ENCODE data around the gene UVSSA.
"Not testable (repeated sequence)": the region's sequence is repeated elsewhere in the genome, so short reads cannot be mapped to it uniquely, and the experiment has no call there.

Gene UVSSA

DNA sequence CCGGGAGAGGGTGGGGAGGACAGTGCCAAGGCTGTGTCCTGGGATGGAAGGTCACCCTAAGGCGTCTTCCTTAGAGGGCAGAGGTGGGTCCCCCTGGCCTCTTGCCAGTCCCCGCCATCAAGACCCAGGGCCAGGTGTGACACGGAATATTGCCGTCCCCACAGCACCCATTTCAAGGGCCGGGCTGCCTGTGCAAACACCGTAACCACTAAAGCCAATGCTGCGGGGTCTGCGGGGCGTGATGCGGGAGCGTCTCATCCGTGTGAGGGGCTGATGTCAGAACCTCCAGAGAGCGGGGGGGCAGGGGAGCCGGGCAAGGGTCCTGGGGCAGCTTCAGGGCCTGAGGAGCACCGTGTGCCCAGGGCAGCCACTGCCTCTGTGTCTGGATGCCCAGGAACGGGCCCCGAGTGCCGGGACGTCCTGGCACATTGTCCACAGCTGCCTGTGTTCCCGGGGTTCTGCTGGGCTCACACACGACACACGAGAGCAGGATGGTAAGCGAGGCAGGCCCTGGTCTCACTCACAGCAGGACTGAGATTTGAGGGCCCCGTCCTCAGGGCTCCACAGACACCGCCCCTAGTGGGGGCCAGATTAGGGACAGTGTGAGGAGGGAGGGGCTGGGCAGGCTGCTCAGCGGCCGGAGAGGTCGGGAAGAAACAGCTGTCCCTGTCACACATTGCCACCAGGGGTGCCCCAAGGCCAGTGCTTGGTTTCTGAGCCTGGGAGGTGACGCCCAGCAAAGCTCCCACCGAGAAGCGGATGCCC, 30.0 kb downstream of the UVSSA start:
- no peak for DNase-seq (ENCODE audit: low spot score)

DNA sequence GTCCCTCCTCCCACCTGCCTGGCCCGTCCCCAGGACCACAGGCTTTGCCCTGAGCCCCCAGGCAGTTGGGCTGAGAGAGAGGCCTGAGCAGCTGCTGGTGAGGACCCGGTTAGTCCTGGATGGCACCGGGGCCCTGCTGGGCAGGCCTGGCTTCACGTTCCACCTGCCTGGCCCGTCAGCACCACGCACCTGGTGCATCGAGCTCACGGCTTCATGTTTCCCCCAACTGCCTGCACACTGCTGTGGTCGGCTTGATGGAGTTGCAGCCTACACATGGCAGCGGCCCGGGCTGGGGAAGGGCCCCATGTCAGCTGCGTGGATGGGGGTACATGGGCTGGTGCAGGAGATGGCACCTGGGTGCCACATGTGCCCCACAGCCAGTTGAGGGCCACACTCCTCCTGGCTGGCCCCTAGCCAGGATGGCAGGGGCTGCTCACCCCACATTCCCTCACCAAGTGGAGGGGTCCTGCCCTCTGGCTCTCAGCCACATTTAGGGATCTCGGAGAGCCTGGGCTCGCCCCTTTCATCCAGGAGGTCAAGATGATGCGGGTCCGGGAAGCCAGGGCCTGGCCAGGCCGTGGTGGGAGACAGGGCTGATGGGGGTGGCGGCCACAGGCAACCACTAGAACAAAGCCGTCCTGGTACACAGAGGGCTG, 30.7 kb downstream of the UVSSA start:
- no peak for DNase-seq (ENCODE audit: low spot score)

DNA sequence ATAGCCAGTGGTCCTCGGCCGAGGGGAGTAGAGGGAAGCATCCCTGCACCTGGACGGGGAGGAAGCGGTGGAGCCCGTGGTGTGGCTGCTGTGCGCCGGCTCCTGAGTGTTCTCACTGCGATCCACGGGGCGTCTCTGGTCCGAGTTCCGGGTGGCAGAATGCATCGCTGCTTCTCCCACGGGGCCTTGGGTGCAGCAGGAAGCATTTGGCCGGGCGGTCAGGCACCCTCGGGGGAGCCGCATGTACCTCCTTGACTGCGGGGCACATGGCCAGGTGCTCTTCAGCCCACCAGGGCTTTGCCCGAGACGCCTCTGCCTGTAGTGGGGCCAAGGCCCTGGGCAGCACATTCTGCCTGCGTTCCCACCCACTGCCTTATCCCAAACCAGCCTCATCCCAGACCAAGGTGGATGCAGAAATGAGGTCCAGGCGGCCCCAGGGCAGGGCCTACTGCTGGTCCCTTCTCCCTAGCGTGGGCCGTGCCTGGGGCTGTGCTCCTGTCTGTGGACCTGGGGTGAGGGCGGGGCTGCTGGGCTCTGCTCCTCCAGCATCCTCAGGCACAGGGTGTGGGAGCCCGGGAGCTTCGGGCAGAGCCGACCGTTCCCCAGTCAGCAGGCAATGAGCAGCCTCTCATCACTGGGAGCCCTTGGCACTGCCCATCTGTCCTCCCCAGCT, 31.7 kb downstream of the UVSSA start:
- no peak for DNase-seq (ENCODE audit: low spot score)

DNA sequence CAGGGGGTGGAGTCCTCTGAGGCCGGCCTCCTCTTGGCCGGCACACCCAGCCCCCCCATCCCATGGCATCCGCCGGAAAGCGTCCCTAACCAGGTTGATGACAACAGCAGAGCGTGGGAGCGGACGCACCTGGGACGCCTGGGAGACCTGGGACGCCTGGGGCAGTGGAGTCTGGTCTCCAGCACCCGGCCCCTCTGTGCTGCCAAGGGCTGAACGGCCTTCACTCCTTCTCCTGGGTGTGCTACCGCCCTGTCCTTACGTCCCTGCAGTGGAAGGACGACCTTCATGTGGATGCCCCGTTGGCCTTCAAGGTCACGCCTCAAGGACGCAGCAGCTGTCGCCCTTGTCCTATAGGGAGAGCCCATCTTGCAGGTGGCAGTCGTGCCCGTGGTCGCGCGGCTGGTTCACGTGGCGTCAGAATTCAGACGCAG, 32.4 kb downstream of the UVSSA start:
- DNase-seq (ENCODE audit: low spot score) = no peak

DNA sequence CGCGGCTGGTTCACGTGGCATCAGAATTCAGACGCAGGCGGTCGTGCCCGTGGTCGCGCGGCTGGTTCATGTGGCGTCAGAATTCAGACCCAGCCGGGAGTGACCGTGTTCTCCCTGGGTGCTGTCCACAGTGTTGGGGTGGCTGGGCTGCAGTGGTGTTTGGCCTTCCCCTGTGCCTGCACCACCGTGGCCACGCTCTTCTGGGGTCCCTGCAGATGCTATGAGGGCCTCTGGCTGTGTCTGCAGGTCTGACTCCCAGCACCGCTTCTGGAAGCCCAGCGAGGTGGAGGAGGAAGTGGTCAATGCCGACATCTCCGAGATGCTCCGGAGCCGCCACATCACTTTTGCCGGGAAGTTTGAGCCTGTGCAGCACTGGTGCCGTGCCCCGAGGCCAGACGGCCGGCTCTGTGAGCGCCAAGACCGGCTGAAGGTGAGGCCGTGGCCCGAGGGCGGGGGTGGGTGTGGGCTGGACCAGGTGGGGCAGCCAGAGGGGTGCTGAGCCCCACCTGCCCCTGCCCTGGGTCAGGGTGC, 32.9 kb downstream of the UVSSA start:
- DNase-seq (ENCODE audit: low spot score) = no peak

DNA sequence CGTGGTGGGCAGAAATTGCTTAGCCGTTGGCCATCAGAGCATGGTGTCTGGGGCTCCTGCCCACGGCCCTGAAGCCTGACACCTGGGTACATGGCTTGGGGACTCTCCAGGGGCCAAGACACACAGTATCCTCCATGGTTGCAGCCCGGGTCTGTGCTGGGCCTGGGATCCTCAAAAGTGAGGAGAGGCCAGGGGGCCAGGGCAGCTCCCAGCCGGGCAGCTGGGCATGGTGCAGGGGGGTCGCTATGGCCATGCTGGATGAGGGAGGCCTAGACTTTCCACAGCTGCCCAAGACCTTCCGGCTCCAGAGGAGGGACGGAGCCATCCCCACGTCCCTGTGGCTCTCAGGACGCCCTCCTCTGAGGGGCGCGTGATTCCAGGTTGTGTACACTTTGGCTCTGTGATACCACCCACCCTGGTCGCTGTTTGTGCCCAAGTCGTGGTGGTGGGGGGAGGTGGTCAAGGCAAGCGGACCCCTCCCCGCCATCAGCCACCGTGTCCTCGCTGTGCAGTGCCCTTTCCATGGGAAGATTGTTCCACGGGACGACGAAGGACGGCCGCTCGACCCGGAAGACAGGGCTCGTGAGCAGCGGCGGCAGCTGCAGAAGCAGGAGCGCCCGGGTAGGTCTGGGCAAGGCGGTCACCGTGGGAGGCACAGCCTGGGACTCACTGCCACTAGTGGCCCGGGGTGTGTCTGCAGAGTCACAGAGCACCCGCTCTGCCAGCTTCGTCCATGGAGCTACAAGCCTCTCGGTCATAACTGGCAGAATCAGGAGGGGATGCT, 33.6 kb downstream of the UVSSA start:
- DNase-seq (ENCODE audit: low spot score) = no peak

DNA sequence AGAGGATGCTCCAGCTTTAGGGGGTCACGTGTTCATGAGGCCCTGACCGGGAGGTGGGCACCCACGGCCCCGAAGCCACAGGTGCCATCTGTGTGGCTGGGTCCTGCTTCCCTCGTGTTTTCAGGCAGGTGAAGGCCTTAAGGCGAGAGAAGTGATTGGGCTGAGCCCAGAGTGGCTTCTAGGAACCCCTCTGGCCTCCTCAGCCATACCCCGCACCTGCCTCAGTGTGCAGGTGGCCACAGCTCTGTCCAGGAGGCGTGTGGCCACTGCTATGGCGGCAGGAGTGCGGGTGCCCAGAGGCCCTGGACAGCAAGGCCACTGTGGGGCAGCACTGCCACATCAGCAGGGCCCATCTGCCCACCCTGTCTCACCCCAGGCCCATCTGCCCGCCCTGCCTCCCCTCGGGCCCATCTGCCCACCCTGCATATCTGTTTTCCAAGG, 34.2 kb downstream of the UVSSA start:
- no peak for DNase-seq (ENCODE audit: low spot score)

DNA sequence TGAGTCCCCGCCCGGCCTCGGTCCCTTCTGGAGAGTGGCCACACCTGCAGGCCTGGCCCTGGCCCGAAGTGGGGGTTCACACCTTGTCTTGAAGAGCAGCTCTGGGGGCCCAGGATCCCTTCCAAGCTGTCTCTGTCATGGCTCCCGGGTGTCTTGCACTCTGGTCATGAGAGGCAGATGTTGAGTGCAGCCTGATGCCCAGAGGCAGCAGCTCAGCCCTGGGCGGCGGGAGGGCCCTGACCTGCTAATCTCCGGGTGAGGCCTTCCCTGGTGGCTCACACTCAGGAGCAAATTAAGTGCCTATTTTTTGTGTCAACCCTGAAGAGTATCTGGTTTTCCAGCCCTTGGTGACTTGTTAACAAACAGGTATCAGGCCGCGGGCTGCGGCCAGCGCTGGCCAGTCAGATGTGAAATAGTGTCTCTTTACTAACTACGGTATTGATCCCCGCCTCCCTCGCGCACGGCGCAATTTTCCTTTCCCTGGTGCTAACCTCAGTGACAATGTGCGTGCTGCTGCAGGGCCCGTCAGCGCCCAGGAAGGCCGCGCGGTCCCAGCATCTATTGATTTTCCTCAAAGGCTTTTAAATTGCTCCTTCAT, 35.0 kb downstream of the UVSSA start:
- no peak for DNase-seq (ENCODE audit: low spot score)

DNA sequence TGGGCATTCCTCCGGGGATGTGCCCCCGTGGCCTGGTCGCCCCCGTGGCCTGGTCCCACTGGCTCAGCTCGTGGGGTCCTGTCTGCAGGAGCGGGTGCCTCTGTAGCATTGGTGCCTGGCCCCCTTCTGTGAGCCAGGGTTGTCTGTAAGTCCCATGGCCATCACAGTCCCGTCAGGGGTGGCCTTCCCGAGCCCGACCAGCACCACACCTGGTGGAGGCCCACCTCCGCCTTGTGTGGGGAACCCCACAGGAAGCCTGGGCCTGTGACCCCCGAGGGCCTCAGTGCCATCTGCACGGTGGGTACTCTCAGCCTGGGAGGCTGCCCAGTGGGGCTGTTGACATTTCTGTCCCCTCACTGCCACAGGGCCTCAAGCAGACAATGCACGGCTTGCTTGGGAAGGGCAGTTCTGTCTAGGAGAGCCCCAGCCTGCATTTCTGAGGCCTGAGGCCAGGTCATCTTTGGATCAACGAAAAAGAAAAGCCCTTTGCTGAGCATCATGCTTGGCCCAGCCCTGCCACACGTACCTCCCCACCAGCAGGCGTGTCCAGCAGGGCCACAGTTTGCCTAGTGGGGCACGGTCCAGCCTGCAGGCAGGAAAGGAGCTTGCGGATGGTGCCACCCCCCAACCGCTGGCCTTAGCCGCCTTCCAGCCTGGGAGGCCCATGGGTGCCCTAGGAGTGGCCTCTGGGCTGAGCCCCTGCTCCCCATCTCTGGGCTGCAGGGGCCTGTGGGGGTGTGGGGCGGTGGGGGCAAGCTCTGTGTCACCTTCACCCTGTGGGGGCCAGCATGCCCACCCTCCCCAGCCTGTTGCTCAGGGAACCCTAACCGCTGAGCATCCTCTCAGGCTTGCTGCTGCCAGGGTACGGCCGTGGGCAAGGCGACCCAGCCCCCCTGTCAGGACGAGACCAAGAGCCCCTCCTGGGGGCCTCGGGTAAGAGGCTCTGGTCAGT, 36.0 kb downstream of the UVSSA start:
- DNase-seq (ENCODE audit: low spot score) = no peak

DNA sequence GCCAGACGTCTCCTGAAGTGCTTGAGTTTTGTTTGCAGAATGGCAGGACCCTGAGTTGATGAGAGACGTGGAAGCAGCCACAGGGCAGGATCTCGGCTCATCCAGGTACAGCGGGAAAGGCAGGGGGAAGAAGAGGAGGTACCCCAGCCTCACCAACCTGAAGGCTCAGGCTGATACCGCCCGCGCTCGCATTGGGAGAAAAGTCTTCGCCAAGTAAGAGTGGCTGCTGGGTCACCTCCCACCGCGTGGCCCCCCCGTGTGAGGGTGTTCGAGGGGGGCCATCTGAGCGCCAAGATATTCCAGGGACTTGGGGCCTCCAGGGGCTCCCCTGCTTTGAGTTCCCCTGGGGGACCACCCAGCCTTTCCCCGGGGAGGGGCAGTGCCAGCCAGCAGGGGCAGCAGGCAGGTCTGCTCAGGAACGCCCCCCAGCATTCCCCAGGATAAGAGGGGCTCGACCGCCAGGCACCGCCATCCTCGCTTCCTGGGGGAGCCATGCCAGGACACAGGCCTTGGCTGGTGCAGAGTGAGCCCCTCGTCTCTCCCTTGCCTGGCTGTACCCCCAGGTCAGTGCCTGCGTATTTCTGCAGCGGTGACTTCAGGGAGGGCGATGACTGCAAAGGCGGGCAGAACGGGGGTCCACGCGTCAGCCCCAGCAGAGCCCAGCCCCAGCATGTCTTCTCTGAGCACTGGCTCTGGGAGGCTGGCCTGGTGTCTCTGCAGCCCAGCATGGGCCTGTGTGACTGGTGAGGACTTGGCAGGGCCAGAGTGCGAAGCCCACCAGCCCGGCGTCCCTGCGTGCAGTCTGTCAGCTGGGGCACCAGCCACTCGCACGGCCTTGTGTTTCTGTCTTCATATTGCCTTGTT, 37.0 kb downstream of the UVSSA start:
- no peak for DNase-seq (ENCODE audit: low spot score)

DNA sequence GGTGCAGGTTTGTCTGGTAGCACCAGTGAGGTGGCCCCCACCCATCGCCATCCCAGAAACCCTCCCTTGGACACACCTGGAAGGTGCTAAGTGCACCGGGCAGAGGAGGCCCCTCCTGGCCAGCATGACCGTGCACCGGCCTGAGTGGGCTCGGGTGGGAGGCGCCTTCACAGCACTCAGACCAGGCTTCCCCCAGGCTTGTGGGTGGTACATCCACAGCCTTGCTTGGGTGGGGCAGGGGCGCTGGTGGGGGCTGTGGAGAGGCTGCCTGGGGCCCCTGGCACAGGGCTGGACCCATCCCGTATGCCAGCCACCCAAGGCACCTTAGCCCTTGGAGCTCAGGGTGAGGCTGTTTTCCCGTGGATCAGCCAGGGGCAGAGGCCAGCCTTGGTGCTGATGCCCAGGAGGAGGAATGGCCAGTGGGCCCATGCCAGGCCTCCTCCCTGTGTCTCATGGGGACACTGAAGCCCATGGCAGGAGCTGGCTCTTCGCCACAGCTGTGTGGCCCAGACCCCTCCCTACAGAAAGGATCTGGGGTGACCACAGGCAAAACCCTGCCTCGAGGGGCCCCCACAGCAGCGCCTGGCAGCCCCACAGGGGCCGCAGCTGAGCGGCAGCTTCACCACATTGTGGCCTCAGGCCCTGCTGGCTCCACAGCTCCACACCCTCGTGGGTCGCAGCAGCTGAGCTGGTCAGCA, 37.8 kb downstream of the UVSSA start:
- no peak for DNase-seq (ENCODE audit: low spot score)

DNA sequence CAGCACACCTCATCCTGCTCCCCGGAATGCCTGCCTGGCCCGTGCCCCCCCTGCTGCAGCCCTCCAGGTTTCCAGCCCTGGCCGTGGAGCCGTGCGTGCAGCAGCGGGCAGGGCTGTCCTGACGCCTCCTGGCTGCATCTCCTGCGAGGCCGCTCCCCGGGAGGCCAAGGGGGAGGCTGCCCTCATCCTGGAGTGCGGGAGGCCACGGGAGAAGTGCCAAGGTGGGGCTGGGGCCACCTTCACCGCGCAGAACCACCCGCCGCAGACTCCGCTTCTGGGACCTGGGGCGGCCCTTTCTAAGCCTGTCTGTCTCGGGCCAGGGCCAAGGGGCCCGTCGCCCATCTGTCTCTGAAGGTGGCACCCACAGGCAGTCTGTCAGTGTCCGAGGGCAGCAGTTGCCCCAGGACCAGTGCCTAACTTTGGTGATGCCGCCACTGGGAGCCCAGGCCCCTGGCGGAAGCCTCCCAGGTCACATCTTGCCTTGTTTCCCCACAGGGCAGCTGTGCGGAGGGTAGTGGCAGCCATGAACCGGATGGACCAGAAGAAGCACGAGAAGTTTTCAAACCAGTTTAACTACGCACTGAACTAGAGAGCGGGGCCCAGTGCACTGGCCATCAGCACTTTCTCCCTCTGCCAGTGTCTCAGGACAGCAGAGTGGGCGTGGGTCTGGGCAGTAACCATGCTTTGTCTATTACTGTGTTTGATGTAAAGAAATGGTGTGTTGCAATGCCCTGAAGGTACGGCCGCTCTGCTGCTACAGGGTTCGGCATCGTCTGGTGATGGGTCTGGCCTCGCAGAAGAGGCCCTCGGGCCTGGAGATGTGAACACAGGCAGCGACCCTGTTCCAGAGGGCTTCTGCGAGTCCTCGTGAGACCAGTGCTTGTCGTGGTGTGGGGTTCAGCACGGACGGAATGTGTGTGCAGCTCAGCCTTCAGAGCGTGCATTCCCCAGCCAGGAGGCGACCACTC, 38.6 kb downstream of the UVSSA start:
- DNase-seq (ENCODE audit: low spot score) = no peak

DNA sequence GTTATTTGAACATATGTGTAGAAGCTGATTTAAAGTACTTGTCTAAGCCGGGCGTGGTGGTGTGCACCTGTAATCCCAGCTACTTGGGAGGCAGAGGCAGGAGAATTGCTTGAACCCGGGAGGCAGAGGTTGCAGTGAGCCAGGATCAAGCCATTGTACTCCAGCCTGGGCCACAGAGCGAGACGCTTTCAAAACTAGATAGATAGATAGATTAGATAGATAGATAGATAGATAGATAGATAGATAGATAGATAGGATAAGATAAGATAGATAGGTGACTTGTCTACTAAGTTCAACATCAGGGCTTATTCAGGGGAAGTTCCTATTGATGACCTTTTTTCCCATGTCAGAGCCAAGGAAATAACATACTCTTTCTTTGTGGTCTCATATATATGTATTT, 46.4 kb downstream of the UVSSA start:
- not testable (repeated sequence) for DNase-seq (ENCODE audit: low spot score)

DNA sequence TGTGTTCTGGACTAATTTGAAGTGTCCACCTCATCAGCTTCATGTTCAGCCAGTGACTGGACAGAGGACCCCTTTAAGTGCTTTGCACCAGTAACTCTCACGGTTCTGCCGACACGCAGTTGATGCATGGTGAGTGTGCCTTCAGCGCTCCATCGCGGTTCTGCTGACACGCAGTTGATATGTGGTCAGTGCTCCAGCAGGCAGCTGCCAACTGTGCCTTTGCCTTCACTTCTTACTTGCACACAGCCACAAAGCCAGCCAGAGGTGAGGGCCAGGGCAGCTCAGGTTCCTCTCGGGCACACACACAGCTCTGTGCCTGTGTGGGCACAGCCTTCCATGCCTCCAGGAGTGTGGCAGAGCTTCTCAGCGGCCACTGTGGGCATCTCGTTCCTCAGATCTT, 46.9 kb downstream of the UVSSA start:
- no peak for DNase-seq (ENCODE audit: low spot score)

DNA sequence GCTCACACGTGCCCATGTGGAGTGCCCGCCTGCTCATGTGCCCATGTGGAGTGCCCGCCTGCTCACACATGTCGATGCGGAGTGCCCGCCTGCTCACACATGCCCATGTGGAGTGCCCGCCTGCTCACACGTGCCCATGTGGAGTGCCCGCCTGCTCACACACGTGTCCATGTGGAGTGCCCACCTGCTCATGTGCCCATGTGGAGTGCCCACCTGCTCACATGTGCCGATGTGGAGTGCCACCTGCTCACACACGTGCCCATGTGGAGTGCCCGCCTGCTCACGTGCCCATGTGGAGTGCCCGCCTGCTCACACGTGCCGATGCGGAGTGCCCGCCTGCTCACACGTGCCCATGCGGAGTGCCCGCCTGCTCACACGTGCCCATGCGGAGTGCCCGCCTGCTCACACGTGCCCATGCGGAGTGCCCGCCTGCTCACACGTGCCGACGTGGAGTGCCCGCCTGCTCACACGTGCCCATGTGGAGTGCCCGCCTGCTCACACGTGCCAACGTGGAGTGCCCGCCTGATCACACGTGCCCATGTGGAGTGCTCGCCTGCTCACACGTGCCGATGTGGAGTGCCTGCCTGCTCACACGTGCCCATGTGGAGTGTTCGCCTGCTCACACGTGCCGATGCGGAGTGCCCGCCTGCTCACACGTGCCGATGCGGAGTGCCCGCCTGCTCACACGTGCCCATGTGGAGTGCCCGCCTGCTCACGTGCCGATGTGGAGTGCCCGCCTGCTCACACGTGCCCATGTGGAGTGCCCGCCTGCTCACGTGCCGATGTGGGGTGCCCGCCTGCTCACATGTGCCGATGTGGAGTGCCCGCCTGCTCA, 47.8 kb downstream of the UVSSA start:
- not testable (repeated sequence) for DNase-seq (ENCODE audit: low spot score)

DNA sequence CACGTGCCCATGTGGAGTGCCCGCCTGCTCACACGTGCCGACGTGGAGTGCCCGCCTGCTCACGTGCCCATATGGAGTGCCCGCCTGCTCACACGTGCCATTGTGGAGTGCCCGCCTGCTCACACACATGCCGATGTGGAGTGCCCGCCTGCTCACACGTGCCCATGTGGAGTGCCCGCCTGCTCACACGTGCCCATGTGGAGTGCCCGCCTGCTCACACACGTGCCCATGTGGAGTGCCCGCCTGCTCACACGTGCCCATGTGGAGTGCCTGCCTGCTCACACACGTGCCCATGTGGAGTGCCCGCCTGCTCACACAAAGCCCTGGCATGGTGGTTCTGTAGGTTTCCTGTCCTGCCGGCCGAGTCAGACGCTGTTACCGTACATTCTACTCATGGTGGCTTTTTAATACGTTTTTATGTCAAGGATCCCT, 48.4 kb downstream of the UVSSA start:
- not testable (repeated sequence) for DNase-seq (ENCODE audit: low spot score)
